Astrocyte (in vitro differentiated cells and primary cell): Measurements from ENCODE around the gene YES1.
"Not testable (repeated sequence)": the region's sequence is repeated elsewhere in the genome, so short reads cannot be mapped to it uniquely, and the experiment has no call there.

Source experiments
- EZH2 ChIP-seq: IDR thresholded peaks from 2 replicates; pipeline ENCODE4 v1.6.1; 2012; ENCODE audit warnings: mild to moderate bottlenecking, low read length, inconsistent platforms; ENCODE audit not compliant: insufficient read depth
- TF ChIP-seq, protein P1 (sequence below): IDR thresholded peaks from 2 replicates; pipeline ENCODE4 v1.5.1; 2011; ENCODE audit warnings: low read depth, mild to moderate bottlenecking, inconsistent platforms, low read length, moderate library complexity; ENCODE audit not compliant: insufficient read depth

GRCh38 chr18:809228-809627 is 2.8 kb downstream of the YES1 start:
- not testable (repeated sequence) for TF ChIP-seq EZH2
- TF ChIP-seq, protein P1, sequence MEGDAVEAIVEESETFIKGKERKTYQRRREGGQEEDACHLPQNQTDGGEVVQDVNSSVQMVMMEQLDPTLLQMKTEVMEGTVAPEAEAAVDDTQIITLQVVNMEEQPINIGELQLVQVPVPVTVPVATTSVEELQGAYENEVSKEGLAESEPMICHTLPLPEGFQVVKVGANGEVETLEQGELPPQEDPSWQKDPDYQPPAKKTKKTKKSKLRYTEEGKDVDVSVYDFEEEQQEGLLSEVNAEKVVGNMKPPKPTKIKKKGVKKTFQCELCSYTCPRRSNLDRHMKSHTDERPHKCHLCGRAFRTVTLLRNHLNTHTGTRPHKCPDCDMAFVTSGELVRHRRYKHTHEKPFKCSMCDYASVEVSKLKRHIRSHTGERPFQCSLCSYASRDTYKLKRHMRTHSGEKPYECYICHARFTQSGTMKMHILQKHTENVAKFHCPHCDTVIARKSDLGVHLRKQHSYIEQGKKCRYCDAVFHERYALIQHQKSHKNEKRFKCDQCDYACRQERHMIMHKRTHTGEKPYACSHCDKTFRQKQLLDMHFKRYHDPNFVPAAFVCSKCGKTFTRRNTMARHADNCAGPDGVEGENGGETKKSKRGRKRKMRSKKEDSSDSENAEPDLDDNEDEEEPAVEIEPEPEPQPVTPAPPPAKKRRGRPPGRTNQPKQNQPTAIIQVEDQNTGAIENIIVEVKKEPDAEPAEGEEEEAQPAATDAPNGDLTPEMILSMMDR, result not testable (repeated sequence)
